BE2C (cell line): Measurements from ENCODE around the gene PACSIN2.

Experiments
- DNase-seq: peaks from one replicate; pipeline ENCODE4 v3.0.0-alpha.2; 2020
- H3K27me3 ChIP-seq: fragments of 250-450 bp; sonication (Bioruptor Pico); 2 replicates; pipeline ENCODE4 v1.5.1; 2020; ENCODE audit warnings: mild to moderate bottlenecking
- H3K36me3 ChIP-seq: fragments of 250-450 bp; sonication (Bioruptor Pico); 2 replicates; pipeline ENCODE4 v1.5.1; 2020; ENCODE audit warnings: mild to moderate bottlenecking
- H3K4me1 ChIP-seq: fragments of 250-450 bp; sonication (Bioruptor Pico); 2 replicates; pipeline ENCODE4 v1.5.1; 2020
- H3K4me3 ChIP-seq: 2 replicates; pipeline ENCODE4 v1.5.1; 2011; ENCODE audit warnings: low read depth, low read length
- H3K9me3 ChIP-seq: fragments of 250-450 bp; sonication (Bioruptor Pico); 2 replicates; pipeline ENCODE4 v1.5.1; 2020
- TF ChIP-seq, protein P1 (sequence below): IDR thresholded peaks from 2 replicates; pipeline ENCODE4 v1.5.1; 2012; ENCODE audit warnings: mild to moderate bottlenecking, low read depth, low read length

The PACSIN2 gene

GRCh38 chr22:42833104-42833503 lies 181.8 kb downstream of the PACSIN2 start:
- H3K36me3 ChIP-seq, result no peaks in the 10 kb centered on the region; the same call in 1 of the 2 replicates
- H3K9me3 ChIP-seq, result no peaks in the 10 kb centered on the region
- H3K4me1 ChIP-seq, result no peaks in the 10 kb centered on the region
- no peaks in the 10 kb centered on the region for H3K27me3 ChIP-seq
- no peak for DNase-seq
- TF ChIP-seq, protein P1, sequence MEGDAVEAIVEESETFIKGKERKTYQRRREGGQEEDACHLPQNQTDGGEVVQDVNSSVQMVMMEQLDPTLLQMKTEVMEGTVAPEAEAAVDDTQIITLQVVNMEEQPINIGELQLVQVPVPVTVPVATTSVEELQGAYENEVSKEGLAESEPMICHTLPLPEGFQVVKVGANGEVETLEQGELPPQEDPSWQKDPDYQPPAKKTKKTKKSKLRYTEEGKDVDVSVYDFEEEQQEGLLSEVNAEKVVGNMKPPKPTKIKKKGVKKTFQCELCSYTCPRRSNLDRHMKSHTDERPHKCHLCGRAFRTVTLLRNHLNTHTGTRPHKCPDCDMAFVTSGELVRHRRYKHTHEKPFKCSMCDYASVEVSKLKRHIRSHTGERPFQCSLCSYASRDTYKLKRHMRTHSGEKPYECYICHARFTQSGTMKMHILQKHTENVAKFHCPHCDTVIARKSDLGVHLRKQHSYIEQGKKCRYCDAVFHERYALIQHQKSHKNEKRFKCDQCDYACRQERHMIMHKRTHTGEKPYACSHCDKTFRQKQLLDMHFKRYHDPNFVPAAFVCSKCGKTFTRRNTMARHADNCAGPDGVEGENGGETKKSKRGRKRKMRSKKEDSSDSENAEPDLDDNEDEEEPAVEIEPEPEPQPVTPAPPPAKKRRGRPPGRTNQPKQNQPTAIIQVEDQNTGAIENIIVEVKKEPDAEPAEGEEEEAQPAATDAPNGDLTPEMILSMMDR, result no peak
- no peak overlapping the region for H3K4me3 ChIP-seq

DNA sequence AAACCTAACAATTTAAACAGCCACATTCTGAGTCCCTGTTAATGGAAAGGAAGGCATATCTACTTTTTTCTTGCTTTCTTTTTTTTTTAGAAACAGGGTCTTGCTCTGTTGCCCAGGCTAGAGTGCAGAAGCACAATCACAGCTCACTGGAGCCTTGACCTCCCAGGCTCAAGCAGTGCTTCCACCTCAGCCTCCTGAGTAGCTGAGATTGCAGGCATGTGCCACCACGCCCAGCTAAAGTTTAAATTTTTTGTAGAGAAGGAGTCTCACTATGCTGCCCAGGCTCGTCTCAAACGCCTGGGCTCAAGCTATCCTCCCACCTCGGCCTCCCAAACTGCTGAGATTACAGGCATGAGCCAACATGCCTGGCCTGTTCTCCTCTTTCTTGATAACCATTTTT lies 183.2 kb downstream of the PACSIN2 start:
- no peaks in the 10 kb centered on the region for H3K9me3 ChIP-seq
- no peaks in the 10 kb centered on the region for H3K27me3 ChIP-seq
- no peak for DNase-seq
- H3K4me1 ChIP-seq, result no peaks in the 10 kb centered on the region
- TF ChIP-seq, protein P1, result no peak
- no peaks in the 10 kb centered on the region; the same call in 1 of the 2 replicates for H3K36me3 ChIP-seq
- H3K4me3 ChIP-seq, result no peak overlapping the region

DNA sequence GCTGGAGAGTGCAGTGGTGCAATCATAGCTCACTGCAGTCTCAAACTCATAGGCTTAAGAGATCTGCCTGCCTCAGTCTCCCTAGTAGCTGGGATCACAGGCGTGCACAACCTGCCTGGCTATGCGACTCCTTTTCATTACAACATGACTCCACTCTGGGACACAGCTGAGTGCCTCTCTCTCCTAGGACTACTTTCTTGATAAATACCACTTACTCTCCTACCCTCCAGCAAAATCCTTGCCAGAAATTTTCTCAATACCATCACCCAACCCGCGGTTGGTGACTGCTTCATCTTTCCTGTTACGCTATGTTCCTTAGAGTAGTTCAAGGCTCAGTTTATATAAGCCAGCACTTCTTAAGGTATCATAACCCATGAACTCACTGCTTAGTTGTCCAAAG lies 184.8 kb downstream of the PACSIN2 start:
- H3K36me3 ChIP-seq, result no peaks in the 10 kb centered on the region; the same call in 1 of the 2 replicates
- no peaks in the 10 kb centered on the region for H3K4me1 ChIP-seq
- H3K9me3 ChIP-seq, result no peaks in the 10 kb centered on the region
- TF ChIP-seq, protein P1, result no peak
- no peak overlapping the region for H3K4me3 ChIP-seq
- H3K27me3 ChIP-seq, result no peaks in the 10 kb centered on the region
- DNase-seq, result no peak

GRCh38 chr22:42829302-42829701 lies 185.6 kb downstream of the PACSIN2 start:
- H3K4me3 ChIP-seq, result no peak overlapping the region
- no peaks in the 10 kb centered on the region; the same call in 1 of the 2 replicates for H3K36me3 ChIP-seq
- TF ChIP-seq, protein P1, result no peak
- H3K4me1 ChIP-seq, result no peaks in the 10 kb centered on the region
- no peaks in the 10 kb centered on the region for H3K27me3 ChIP-seq
- DNase-seq, result no peak
- no peaks in the 10 kb centered on the region for H3K9me3 ChIP-seq

DNA sequence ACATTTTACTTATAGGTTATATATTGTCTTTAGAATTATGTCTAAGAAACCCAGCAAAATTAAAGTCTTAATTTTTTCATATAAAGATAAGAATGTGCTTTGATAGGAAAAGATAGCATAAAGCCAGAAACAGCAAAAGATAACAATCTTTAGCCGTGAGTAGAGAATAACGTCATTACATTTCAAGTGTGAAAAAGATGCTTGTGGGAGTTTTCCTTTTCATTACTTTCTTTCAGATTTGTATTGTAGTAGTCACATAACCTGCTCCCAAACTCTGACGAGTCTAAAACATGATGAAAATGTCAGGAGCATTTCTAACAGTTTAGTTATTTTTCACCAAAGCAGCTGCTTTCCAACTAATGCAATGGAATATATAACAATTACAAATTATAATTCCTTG lies 189.2 kb downstream of the PACSIN2 start:
- no peak overlapping the region for H3K4me3 ChIP-seq
- no peaks in the 10 kb centered on the region for H3K27me3 ChIP-seq
- no peaks in the 10 kb centered on the region for H3K36me3 ChIP-seq
- TF ChIP-seq, protein P1, result no peak
- H3K4me1 ChIP-seq, result no peaks in the 10 kb centered on the region
- no peak for DNase-seq
- no peaks in the 10 kb centered on the region for H3K9me3 ChIP-seq

- H3K4me3 ChIP-seq, result no peak overlapping the region
- no peaks in the 10 kb centered on the region for H3K9me3 ChIP-seq
- no peak for DNase-seq
- H3K27me3 ChIP-seq, result no peaks in the 10 kb centered on the region
- no peaks in the 10 kb centered on the region for H3K36me3 ChIP-seq
- TF ChIP-seq, protein P1, result no peak
- H3K4me1 ChIP-seq, result no peaks in the 10 kb centered on the region
Measured at GRCh38 chr22:42821386-42821785, 193.6 kb downstream of the PACSIN2 start.
